CD4-positive, alpha-beta T cell (primary cell): Measurements from ENCODE around the gene CNKSR3. TPM values are rescaled to one million over a fixed set of nuclear protein-coding genes. Genes with fewer than 3 reads are reported as not detected.

Experiments used
- ATAC-seq: fragments of 200-7000 bp; cut with Tn5 transposase; one replicate; pipeline ENCODE4 v1.10.0; 2022; ENCODE audit warnings: mild to moderate bottlenecking; ENCODE audit not compliant: poor library complexity
- CTCF ChIA-PET: fragments of 350-600 bp; sonication (Branson Sonifier 250); formaldehyde crosslinking; loops from one replicate; lab custom pipeline; 2021; ENCODE audit warnings: antibody characterized with exemption, inconsistent platforms; lab: Charles Lee
- POLR2A ChIA-PET: fragments of 350-600 bp; sonication (Branson Sonifier 250); formaldehyde crosslinking; loops from one replicate; lab custom pipeline; 2021; ENCODE audit warnings: antibody characterized with exemption, inconsistent platforms; lab: Charles Lee
- DNase-seq, 14 experiments: peaks; one replicate each; pipeline ENCODE4 v3.0.0-alpha.2; 2013 to 2020; ENCODE audit warnings: mixed read lengths in 2 of 14
- H3K27ac ChIP-seq, 2 donors: one replicate each; pipeline versions ENCODE4 v1.5.1 to v1.7.0; 2013; ENCODE audit warnings: low read length in 2 of 2, low read depth in 1 of 2, mild to moderate bottlenecking in 1 of 2
- H3K27me3 ChIP-seq, 2 experiments: 1 replicate in 1 of 2; 2 replicates in 1 of 2; pipeline versions ENCODE4 v1.6.1 to v1.7.0; 2013; ENCODE audit warnings: low read length in 2 of 2, control low read depth in 1 of 2, mild to moderate bottlenecking in 1 of 2, moderate library complexity in 1 of 2; ENCODE audit not compliant: insufficient read depth in 2 of 2, control insufficient read depth in 1 of 2
- H3K36me3 ChIP-seq: one replicate; pipeline ENCODE4 v1.6.1; 2013; ENCODE audit warnings: low read length, control low read depth; ENCODE audit not compliant: insufficient read depth
- H3K4me1 ChIP-seq: one replicate; pipeline ENCODE4 v1.6.1; 2013; ENCODE audit warnings: low read length, control low read depth; ENCODE audit not compliant: insufficient read depth
- H3K4me3 ChIP-seq: one replicate; pipeline ENCODE4 v1.5.1; 2013; ENCODE audit warnings: mild to moderate bottlenecking, low read length, moderate library complexity
- H3K9me3 ChIP-seq, 2 experiments: 1 replicate in 1 of 2; 2 replicates in 1 of 2; pipeline versions ENCODE4 v1.6.1 to v1.7.0; 2013; ENCODE audit warnings: low read length in 2 of 2, mild to moderate bottlenecking in 2 of 2, control low read depth in 1 of 2, moderate library complexity in 1 of 2; ENCODE audit not compliant: control insufficient read depth in 1 of 2, insufficient read depth in 1 of 2
- H3K27ac Mint-ChIP-seq: one replicate; pipeline ENCODE4 v1.8.0; 2020; ENCODE audit warnings: mixed read lengths
- H3K27me3 Mint-ChIP-seq: one replicate; pipeline ENCODE4 v1.8.0; 2021; ENCODE audit warnings: mixed read lengths
- H3K36me3 Mint-ChIP-seq: one replicate; pipeline ENCODE4 v1.8.0; 2021; ENCODE audit warnings: low read depth, mixed read lengths
- H3K4me1 Mint-ChIP-seq: one replicate; pipeline ENCODE4 v1.8.0; 2021; ENCODE audit warnings: low read depth, mixed read lengths
- H3K4me3 Mint-ChIP-seq: one replicate; pipeline ENCODE4 v1.8.0; 2020; ENCODE audit warnings: mild to moderate bottlenecking, mixed read lengths
- H3K9me3 Mint-ChIP-seq: one replicate; pipeline ENCODE4 v1.8.0; 2020; ENCODE audit warnings: mixed read lengths
- intact Hi-C, 2 experiments: fragments of 100-400 bp; cut with DNase I in 1 of 2; cut with micrococcal nuclease in 1 of 2; formaldehyde crosslinking; loops; one replicate each; pipeline versions ENCODE4 v1.15.1 to v1.9.0; 2023 to 2025; cut with DNase I, micrococcal nuclease
- total RNA-seq, 174 experiments: library from RNA in 2 of 174; stranded (reverse) in 2 of 174; gene quantifications; one replicate each; pipeline ENCODE4 v1.2.3 and lab custom pipeline; 2021 to 2026
- TF ChIP-seq, protein P1 (sequence below): fragments of 200-600 bp; IDR thresholded peaks from one replicate; pipeline ENCODE4 v1.8.0; 2022; ENCODE audit warnings: antibody characterized with exemption, mild to moderate bottlenecking

The CNKSR3 gene
- total RNA-seq, 2 experiments from 2014 or later = 0.14 TPM; not detected in 1

DNA sequence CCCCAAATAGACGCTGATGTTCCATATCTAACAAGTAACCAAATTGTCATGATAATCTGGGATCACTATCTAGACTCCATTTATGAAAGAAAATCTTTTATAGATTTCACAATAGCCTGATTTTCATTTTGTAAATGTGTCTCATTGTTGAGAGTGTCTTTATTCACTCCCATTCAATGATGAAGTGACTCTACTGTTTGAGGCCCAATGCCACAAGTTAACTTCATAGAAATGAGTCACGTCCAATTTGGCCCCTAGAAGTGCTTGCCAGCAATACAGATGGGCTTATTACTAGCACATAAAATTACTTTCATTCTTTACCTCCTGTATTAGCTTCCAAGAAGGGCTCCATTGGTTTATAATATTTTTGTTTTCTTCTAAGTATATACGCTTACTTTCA lies 160.2 kb downstream of the CNKSR3 start:
- Histone ChIP-seq H3K27me3 (no peaks in the 10 kb centered on the region), H3K4me1 (no peaks in the 10 kb centered on the region), H3K27ac (no peak overlapping the region), H3K4me3 (no peak overlapping the region), H3K9me3 (peaks cover 0 to 6% of the 10 kb centered on the region in 2 experiments), H3K36me3 (no peaks in the 10 kb centered on the region)
- Mint-ChIP-seq H3K36me3 (no peaks in the 10 kb centered on the region), H3K27me3 (no peaks in the 10 kb centered on the region), H3K27ac (no peak overlapping the region), H3K4me1 (no peaks in the 10 kb centered on the region), H3K9me3 (peaks cover 3% of the 10 kb centered on the region), H3K4me3 (no peak overlapping the region)
- intact Hi-C loops = no loop called here
- ATAC-seq = no peak
- CTCF ChIA-PET = no interaction called here
- POLR2A ChIA-PET = no interaction called here
- TF ChIP-seq, protein P1, sequence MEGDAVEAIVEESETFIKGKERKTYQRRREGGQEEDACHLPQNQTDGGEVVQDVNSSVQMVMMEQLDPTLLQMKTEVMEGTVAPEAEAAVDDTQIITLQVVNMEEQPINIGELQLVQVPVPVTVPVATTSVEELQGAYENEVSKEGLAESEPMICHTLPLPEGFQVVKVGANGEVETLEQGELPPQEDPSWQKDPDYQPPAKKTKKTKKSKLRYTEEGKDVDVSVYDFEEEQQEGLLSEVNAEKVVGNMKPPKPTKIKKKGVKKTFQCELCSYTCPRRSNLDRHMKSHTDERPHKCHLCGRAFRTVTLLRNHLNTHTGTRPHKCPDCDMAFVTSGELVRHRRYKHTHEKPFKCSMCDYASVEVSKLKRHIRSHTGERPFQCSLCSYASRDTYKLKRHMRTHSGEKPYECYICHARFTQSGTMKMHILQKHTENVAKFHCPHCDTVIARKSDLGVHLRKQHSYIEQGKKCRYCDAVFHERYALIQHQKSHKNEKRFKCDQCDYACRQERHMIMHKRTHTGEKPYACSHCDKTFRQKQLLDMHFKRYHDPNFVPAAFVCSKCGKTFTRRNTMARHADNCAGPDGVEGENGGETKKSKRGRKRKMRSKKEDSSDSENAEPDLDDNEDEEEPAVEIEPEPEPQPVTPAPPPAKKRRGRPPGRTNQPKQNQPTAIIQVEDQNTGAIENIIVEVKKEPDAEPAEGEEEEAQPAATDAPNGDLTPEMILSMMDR = no peak
- DNase-seq = no peak

DNA sequence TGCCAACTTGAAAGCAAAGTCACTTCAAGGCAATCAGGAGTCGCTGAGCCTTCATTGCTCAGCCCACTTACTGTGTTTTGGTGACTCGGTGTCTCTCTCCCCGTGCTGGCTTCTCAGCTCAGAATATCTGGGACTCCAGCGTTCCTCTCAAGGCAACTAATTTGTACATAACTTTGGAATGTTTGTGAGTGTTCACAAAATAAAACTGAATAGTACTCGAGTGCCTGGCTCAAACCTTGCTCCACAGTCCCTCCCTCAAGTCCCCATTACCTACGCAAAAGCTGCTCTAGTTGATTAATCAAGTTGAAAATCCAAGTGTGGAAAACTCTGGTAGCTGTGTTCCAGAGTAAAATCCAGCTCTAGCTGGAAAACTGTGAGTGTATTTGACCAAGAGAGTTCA lies 162.5 kb downstream of the CNKSR3 start:
- DNase-seq = no peak

DNA sequence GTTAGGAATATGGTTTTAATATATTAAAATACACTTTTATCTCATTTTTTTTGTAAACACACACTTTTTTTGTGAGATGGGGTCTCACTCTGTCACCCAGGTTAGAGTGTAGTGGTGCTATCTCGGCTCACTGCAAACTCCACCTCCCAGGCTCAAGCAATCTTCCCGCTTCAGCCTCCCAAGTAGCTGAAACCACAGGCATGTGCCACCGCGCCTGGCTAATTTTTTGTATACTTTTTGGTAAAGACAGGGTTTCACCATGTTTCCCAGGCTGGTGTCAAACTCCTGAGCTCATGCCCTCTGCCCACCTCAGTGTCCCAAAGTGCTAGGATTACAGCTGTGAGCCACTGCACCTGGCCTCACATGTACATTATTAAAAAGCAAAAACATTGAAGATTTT lies 164.7 kb downstream of the CNKSR3 start:
- H3K27ac ChIP-seq = no peak overlapping the region
- Mint-ChIP-seq H3K27me3 (no peaks in the 10 kb centered on the region), H3K36me3 (no peaks in the 10 kb centered on the region), H3K9me3 (peaks cover 3% of the 10 kb centered on the region), H3K27ac (no peak overlapping the region), H3K4me3 (no peak overlapping the region), H3K4me1 (no peaks in the 10 kb centered on the region)
- intact Hi-C loops = no loop called here
- ATAC-seq = no peak
- TF ChIP-seq, protein P1 = no peak
- DNase-seq = no peak
- POLR2A ChIA-PET = no interaction called here
- no peaks in the 10 kb centered on the region for H3K27me3 ChIP-seq
- CTCF ChIA-PET = no interaction called here
- H3K9me3 ChIP-seq = peaks cover 0 to 6% of the 10 kb centered on the region in 2 experiments
- no peak overlapping the region for H3K4me3 ChIP-seq
- no peaks in the 10 kb centered on the region for H3K36me3 ChIP-seq
- no peaks in the 10 kb centered on the region for H3K4me1 ChIP-seq

More for the DNA sequence above, 162.5 kb downstream of the CNKSR3 start:
- H3K36me3 ChIP-seq = no peaks in the 10 kb centered on the region
- peaks cover 0 to 6% of the 10 kb centered on the region in 2 experiments for H3K9me3 ChIP-seq
- H3K4me3 ChIP-seq = no peak overlapping the region
- Mint-ChIP-seq H3K36me3 (no peaks in the 10 kb centered on the region), H3K4me3 (no peak overlapping the region), H3K4me1 (no peaks in the 10 kb centered on the region), H3K27ac (no peak overlapping the region), H3K27me3 (no peaks in the 10 kb centered on the region), H3K9me3 (peaks cover 3% of the 10 kb centered on the region)
- ChIA-PET CTCF (no interaction called here), POLR2A (no interaction called here)
- H3K4me1 ChIP-seq = no peaks in the 10 kb centered on the region
- ATAC-seq = no peak
- no peak overlapping the region for H3K27ac ChIP-seq
- no peaks in the 10 kb centered on the region for H3K27me3 ChIP-seq
- TF ChIP-seq, protein P1 = no peak
- intact Hi-C loops = no loop called here
